ENCODE results near the gene ABCE1.

ABCE1 gene

GRCh38 chr4:145177511-145177905, 79.4 kb downstream of the ABCE1 start:
- Histone ChIP-seq H3K36me3 (ENCODE audit: control insufficient read depth, insufficient read depth, low read length) (no peaks in the 10 kb centered on the region), H3K27me3 (ENCODE audit: control insufficient read depth, insufficient read depth, low read length) (no peaks in the 10 kb centered on the region), H3K9me3 (ENCODE audit: control insufficient read depth, low read length) (no peaks in the 10 kb centered on the region), H3K4me1 (peaks cover 3% of the 10 kb centered on the region), H2AFZ (no peak overlapping the region), H3K4me2 (ENCODE audit: low read length) (peak overlapping the region; percentile 90), H3K79me2 (peaks cover 28% of the 10 kb centered on the region), H3K9ac (no peak overlapping the region), H3K4me3 (ENCODE audit: low read depth, low read length) (peak overlapping the region; percentile 74), H3K27ac (peak overlapping the region; percentile 57)
- TF ChIP-seq CTCF (IDR thresholded peaks at IDR 0.05): no peak

DNA sequence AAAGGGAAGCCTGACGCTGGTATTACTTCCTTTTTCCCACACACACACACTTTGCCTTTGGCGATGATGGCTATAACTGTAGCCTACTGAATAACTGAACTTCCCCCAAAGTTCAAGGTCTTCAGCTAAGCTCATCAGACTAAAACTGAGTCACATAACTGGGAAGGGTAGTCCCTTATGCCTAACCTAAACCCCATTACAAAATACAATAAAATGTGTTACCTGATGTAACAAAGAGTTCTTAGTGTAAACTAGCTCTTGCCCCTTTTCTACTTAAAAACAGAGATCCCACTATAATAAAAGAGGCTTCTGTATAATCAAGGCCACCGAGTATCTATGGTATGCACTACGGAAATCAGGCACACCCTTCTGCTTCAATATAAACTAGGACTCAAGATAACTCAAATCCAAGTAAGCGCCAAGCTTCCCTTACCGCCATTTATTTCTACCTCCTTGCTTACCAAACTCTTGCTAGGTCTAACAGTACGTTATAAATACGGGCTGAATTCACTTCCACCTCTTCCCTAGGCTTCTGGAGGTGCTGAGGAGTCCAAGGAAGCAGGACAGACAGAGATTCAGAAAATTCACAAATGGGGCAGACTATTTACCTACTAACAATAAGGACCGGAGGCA, 79.9 kb downstream of the ABCE1 start:
- Histone ChIP-seq H2AFZ (no peak overlapping the region), H3K79me2 (peaks cover 28% of the 10 kb centered on the region), H3K9ac (no peak overlapping the region), H3K9me3 (ENCODE audit: control insufficient read depth, low read length) (no peaks in the 10 kb centered on the region), H3K27me3 (ENCODE audit: control insufficient read depth, insufficient read depth, low read length) (no peaks in the 10 kb centered on the region), H3K4me1 (peaks cover 3% of the 10 kb centered on the region), H3K4me2 (ENCODE audit: low read length) (peak overlapping the region; percentile 90), H3K27ac (peak overlapping the region; percentile 57), H3K36me3 (ENCODE audit: control insufficient read depth, insufficient read depth, low read length) (no peaks in the 10 kb centered on the region), H3K4me3 (ENCODE audit: low read depth, low read length) (peak overlapping the region; percentile 74)
- TF ChIP-seq CTCF (IDR thresholded peaks at IDR 0.05): no peak

DNA sequence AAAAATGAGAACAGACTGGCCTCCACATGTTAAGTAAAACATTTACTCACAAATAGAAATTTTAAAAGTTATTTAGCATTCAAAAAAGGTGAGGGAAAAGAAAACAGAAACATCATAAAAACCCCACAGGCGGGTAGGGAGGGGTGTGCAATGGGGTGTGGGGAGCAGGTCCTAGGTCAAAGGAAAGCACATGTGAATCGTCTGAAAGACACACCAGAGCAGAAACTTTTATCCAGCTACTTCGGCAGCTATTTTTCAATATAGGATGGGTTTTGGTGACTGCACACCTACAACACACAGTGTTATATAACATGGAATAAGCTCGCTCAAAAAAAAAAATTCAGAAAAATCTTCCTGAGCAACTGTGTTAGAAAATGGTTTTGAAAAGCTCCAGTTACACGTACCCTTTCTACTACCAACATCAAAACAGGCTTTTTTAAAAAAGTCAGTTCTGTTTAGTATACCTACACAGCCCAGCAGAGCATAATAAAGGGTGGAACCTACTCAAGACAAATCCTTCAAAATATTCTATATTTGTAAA, 80.7 kb downstream of the ABCE1 start:
- no peaks in the 10 kb centered on the region for H3K9me3 ChIP-seq (ENCODE audit: control insufficient read depth, low read length)
- H3K36me3 ChIP-seq (ENCODE audit: control insufficient read depth, insufficient read depth, low read length): no peaks in the 10 kb centered on the region
- H2AFZ ChIP-seq: no peak overlapping the region
- peaks cover 3% of the 10 kb centered on the region for H3K4me1 ChIP-seq
- peak overlapping the region; percentile 91 for H3K27ac ChIP-seq
- H3K27me3 ChIP-seq (ENCODE audit: control insufficient read depth, insufficient read depth, low read length): no peaks in the 10 kb centered on the region
- peak overlapping the region; percentile 74 for H3K4me3 ChIP-seq (ENCODE audit: low read depth, low read length)
- H3K4me2 ChIP-seq (ENCODE audit: low read length): peak overlapping the region; percentile 90
- no peak overlapping the region for H3K9ac ChIP-seq
- H3K79me2 ChIP-seq: peaks cover 24% of the 10 kb centered on the region
- no peak for TF ChIP-seq CTCF (IDR thresholded peaks at IDR 0.05)
